NCI-H524 treated with DMSO at 0.1 percent for 48 hours (cell line): ENCODE results near the gene BZW2.
"Not testable (repeated sequence)": the region's sequence is repeated elsewhere in the genome, so short reads cannot be mapped to it uniquely, and the experiment has no call there.

ENCODE experiments used
- DNase-seq: peaks from one replicate; lab custom pipeline; 2025; lab: John Stamatoyannopoulos, UW

BZW2 gene

DNA sequence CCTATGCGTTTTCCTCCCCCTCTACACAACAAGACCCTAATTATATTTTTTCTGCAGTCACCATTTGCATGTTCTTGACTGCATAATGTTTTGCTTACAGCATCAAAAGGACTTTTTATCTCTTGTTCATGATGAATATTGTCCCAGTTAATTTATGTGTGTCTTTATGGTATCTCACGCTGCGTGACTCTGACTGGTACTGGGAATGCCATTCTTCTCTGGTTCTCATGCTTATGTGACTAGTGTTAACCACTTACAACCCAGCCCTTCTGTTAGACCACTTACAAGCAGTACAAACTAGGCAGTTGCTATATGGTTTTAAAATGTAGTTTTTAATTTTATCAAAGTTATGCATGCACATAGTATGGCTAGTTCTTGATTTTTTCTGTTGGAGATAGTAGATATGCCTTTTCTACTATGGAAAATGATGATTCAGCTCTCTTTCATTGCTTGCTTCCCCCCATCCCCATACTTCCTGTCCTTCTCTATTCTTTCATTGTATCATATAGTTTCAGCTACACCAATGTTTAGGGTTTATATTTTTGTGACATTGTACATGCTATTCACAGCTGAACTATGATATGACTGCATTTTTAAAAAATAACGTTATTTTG is 24.9 kb downstream of the BZW2 start:
- no peak for DNase-seq

DNA sequence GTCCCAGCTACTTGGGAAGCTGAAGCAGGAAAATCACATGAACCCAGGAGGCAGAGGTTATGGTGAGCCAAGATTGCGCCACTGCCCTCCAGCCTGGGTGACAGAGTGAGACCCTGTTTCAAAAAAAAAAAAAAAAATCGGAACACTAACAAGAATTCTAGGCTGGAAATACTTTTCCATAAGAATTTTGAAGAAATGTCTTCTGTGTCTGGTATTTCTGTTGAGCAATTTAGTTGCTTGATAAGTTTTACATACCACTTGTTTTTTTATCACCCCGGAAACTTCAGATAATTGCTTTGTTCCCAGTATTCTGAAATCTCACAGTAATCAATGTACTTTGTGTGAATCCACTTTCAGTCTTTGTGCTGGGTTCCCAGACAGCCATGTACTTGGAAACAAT is 25.8 kb downstream of the BZW2 start:
- no peak for DNase-seq

DNA sequence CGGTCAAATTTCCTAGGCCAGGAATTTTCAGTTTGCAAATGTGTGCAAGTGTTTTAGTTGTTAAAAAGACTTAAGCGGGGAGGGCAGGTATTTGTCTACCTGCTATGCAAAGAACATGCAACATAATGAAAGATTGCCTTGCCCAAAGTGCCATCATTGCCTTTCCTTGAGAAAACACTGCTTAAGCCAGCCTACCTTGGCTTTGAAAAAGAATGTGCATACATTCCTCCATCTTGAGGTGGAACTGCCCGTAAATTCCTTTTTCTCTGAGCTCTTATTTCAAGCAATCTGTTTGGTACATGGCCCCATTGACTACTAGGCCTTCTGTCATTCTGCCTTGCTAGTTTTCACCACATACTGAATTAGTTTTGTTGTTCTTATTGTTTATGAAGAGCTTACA is 29.3 kb downstream of the BZW2 start:
- DNase-seq = no peak

- DNase-seq = no peak
Observed at GRCh38 chr7:16677978-16678494, 32.1 kb downstream of the BZW2 start.

- not testable (repeated sequence) for DNase-seq
Observed at GRCh38 chr7:16678645-16679566, 32.9 kb downstream of the BZW2 start.

DNA sequence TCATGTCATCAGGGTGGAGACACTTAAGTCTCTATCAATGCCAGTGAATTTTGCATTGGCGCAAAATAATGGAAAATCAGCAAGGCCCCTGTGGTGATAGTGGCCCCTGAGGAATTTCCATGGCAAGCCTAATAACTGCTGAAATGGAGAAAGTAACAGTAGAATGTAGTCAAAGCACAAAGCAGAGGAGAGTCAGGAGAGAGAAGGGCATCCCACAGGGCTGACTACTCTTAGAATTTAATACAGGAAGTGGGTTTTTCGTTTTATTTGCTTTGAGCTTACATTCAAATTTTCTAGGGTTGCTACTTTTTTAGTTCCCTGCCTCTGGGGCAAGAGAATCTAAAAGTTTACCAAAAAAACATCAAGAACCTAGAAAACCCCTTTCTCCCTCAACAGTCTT is 39.0 kb downstream of the BZW2 start:
- DNase-seq = no peak

GRCh38 chr7:16685535-16685934 is 39.6 kb downstream of the BZW2 start:
- no peak for DNase-seq

DNA sequence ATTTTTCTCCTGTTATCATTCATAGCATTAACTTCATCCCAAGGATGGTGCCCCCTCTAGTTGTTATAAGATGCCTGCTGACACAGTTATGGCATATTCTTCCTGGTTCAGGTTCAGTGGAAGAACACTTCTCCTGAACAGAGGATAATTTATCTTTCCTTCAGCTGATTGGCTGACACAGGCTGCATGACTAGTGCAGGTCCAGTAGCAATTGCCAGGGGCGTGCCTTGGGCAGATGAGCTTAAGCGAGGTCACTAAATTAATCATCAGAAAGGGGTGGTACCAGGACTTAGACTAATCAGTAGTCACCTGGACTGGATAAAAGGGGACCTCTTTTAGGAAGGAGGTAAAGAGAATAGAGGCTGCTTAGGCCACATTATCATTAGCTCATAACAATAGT is 42.3 kb downstream of the BZW2 start:
- no peak for DNase-seq

GRCh38 chr7:16691241-16691640 is 45.3 kb downstream of the BZW2 start:
- no peak for DNase-seq

GRCh38 chr7:16693601-16694318 is 47.8 kb downstream of the BZW2 start:
- no peak for DNase-seq

DNA sequence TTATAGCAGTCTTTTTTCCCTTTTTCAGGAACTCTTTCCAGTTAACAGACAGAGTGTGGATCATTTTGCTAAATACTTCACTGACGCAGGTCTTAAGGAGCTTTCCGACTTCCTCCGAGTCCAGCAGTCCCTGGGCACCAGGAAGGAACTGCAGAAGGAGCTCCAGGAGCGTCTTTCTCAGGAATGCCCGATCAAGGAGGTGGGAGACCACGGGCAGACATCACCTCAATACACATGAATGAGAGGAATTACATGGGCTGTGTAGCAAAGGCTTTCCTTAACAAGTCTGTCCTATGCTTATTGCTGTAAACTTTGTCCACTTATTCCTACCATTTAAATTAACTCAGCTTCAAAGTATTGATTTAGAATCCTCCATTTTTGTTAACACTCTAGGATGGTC is 48.8 kb downstream of the BZW2 start:
- no peak for DNase-seq

DNA sequence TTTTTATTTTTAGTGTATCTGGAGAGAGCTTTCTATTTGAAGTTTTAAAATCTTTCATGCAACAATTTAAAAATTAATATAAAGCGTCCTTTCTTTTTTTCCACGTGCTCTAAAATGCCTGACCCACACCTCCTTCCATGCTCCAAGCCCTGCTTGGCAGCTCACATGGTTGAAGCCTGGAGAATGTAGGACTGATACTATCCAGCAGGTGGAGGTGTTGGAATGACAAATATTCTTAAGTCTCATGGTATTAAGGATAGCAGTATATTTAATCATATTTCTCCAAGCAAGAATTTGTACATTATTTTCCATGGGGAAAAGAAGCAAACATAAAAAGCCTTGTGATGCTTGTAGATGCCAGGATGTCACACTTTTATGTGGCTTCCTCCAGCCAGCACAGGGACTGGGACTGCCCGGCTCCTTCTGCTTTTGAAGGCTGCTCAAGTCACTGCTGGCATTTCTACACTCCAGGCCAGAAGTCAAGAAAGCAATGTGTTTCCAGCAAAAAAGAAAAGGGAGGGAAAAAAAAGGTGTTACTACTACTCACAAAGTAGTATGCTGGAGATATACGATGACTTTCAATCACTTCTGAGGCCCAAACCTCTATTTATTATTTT is 49.7 kb downstream of the BZW2 start:
- DNase-seq = no peak

- no peak for DNase-seq
Observed at GRCh38 chr7:16697507-16698199, 51.7 kb downstream of the BZW2 start.

- DNase-seq = no peak
Observed at GRCh38 chr7:16698200-16698905, 52.4 kb downstream of the BZW2 start.

- DNase-seq = no peak
Observed at GRCh38 chr7:16702441-16702840, 56.5 kb downstream of the BZW2 start.

DNA sequence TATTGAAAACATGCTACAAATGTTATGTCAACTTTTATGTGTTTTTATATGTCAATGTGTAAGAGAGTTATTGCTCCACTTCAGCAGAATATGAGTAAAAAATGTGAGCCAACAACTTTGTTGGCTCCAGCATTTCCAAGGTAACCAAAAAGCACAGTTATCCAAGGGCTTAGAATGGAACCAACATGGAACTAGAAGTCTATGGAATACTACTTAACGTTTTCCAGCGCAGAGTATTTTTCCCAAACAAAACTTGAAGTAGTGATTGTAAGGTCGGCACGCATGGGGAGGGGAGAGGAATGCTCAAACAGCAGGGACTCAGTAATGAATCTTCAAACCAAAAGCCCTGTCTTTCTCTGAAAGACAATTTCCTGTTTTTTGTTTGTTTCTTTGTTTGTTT is 62.5 kb downstream of the BZW2 start:
- no peak for DNase-seq

GRCh38 chr7:16708980-16709379 is 63.0 kb downstream of the BZW2 start:
- no peak for DNase-seq

DNA sequence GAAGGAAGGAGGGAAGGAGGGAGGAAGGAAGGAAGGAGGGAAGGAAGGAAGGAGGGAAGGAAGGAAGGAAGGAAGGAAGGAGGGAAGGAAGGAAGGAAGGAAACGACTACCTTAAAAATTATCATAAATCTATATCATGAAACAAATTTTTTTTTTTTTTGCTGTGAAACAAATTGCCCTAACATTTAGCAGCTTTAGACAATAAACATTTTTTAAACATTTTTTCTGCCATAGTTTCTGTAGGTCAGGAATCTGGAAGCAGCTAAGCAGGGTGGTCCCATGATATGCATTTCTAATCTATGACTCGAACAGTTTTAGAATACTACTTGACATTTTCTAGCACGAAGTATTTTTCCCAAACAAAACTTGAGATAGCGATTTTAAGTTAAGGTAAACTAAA is 64.7 kb downstream of the BZW2 start:
- DNase-seq = no peak

- DNase-seq = no peak
Observed at GRCh38 chr7:16711730-16712129, 65.7 kb downstream of the BZW2 start.

- DNase-seq = no peak
Observed at GRCh38 chr7:16712916-16713315, 66.9 kb downstream of the BZW2 start.

- no peak for DNase-seq
Observed at GRCh38 chr7:16715928-16716327, 69.9 kb downstream of the BZW2 start.
